ENCODE data around the gene USP48.

Gene USP48

GRCh38 chr1:21652101-21652936 is 130.6 kb downstream of the USP48 start:
- no peak for DNase-seq

DNA sequence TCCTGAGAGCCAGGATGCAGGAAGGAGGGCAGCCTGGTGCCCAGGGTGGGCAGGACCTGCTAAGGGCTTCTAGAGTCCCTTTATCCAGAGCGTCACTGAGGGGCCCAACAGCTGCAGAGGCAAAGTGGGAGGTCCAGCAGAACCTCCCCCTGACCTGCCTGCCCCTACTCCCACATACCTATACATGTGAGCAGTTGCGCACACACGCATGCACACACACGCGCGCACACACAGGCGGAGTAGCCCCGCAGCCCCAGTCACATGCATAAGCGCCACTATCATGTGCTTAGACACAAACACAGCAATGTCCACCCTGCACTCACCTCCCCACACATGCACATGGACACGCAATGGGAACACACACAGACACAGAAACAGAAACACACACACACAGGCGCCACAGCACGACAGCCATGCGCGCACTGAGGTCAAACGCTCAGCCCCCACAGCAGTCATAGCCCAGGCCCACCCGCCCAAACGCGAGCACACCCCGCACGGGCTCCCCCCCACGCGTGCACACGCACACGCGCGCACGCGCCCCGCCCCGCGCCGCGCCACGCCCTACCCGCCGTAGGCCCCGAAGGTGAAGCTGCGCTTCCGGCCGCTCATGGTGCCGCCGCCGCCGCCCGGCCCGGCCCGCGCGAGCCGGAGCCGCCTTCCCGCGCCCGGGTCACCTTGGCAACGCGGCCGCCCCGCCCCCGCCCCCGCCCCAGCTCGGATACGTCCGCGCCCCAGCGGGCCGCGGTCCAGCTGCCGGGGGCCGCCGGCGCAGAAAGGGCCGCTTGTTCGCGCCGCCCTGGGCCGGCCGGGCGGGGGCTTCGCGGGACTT is 131.5 kb downstream of the USP48 start:
- no peak for DNase-seq

GRCh38 chr1:21650400-21650799 is 132.5 kb downstream of the USP48 start:
- no peak for DNase-seq

GRCh38 chr1:21649315-21649714 is 133.6 kb downstream of the USP48 start:
- no peak for DNase-seq

- DNase-seq = no peak
These were observed 134.2 kb downstream of the USP48 start for GRCh38 chr1:21648791-21649190.

DNA sequence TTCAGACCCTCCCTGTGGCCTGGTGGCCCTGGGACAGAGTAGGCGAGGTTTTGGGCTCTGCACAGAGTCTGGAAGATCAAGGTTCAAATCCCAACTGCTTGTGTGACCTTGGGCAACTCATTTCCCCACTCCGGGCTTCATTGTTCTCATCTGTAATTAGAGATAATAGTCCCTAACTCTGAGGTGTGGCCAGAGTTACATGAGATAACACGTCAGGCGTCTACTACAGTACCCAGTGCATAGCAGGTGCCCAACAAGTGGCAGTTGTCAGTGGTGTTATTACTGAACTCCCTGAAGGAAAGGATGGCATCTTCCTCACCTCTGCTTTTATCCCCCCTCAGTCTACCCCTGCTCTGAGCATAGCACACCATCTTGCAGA is 134.6 kb downstream of the USP48 start:
- DNase-seq = no peak

DNA sequence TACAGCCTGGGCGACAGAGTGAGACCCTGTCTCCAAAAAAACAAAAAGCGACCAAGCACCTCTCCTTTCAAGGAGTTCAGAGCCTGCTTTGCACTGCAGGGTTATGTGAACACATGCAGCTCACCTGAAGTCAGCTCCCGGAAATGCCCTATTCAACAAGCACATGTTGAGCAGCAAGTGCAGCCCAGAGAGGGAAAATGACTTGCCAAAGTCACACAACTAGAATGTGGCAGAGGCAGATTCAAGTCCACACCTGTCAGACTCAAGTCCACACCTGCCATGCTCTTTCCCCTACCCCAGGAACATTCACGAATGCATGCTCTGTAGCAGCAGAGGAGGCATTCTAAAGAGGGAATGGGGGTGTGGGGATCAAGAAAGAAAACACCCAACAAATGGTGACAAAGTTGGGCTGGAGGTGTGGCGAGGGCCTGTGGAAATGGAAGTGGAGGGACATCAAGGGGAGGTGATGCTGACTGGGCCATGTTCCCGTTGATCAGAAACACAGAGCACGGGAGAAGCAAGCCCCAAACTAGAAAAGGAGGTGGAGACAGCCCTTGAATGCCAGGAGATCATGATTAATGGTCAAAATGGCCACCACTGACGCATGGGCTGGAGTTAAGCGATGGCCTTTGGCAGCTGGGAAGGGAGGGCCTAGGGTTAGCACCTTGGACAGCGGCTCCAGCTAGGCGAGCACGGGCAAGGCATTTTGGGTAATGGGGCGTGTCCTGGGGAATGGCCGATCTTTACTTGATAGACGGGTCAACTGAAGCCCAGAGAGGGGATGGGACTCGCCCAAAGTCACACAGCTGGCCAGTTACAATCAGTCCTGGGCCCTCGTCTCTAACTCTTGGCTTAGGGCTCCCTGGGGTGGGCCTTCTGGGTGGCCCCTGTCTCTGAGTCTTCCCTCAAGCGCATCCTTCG is 135.3 kb downstream of the USP48 start:
- DNase-seq = no peak

DNA sequence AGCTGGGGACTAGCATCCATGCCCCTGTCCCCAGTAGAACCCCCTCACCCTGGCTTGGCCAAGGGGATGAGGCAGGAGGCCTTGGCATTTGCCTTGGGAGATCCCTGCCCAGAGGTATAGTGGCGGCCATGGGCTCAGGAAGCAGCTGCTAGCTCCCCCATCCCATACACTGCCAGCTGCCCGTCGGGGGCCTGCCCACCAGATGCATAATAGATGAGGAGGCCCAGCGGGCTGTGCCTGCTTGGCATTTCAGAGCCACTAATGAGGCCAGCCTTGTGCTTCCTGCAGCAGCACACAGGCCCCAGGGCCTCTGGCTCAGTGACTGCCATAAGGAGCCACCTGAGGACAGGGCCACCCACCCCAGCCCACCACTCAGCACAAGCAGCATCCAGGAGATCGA is 137.4 kb downstream of the USP48 start:
- no peak for DNase-seq

DNA sequence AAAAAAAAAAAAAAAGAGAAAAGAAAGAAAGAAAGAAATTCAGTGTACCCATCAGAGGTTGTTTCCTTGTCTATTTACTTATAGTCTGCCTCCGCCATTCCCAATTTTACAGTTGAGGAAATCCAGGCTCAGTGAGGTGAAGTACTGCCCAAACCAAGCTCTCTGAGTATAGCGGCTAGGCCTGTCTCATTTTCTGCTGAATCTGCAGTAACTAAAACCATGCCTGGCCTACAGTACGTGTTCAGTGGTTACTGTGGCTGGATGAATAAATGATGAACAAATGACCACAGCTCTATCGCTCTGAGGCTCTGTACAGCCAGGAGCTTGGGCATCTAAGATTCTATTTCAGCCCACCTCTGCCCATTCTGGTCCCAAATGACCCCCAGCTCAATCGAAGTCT is 138.0 kb downstream of the USP48 start:
- no peak for DNase-seq

- DNase-seq = no peak
These were observed 138.6 kb downstream of the USP48 start for GRCh38 chr1:21644348-21644747.

- no peak for DNase-seq
These were observed 139.3 kb downstream of the USP48 start for GRCh38 chr1:21643624-21644023.

DNA sequence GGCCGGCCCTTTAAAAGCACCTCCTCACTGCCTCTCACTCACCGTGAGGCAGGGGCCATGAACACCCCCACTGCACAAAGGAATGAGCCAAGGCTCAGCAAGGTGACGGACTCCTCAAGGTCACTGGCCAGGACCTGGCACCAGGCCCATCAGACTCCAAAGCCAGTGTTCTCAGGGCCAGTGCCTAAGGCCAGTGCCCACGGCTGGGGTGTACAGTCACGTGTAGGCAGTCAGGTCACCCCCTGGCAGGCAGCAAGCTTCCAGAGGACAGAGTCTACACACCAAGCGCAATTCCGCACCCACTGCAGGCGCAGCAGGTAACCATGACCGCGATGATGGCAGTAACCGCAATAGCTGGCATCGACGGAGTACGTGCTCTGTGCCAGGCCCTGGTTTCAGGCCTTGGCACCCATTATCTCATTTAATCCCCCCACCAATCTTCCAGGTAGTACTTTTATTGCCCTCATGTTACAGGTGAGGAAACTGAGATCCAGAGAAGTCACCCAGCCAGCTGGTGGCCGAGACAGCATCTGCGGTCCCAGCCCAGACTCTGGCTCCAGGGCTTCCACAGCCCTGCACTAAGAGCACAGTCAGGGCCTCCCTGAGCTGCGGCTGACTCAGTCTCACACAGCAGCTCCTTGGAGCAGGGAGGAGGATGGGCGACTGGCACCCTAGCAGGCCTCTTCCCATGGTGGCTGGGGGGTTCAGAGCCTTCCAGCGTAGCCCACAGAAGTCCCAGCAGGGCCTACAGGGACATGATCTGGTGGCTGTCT is 140.8 kb downstream of the USP48 start:
- no peak for DNase-seq

GRCh38 chr1:21641537-21641936 is 141.4 kb downstream of the USP48 start:
- no peak for DNase-seq

DNA sequence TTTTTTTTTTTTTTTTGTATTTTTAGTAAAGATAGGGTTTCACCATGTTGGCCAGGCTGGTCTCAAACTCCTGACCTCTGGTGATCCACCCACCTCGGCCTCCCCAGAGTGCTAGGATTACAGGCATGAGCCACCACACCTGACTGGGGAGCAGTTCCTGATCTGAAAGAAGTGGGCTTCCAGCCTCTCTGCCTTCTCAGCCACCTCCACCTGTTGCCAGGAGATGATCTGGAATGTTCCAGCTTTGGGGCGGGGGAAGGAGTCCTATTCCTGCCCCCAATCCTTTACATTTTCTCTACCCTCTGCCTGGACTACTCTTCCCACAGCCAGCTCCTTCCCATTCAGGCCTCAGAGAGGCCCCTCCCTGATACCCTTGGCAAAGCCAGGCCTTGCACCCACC is 141.9 kb downstream of the USP48 start:
- no peak for DNase-seq

- DNase-seq = no peak
These were observed 142.3 kb downstream of the USP48 start for GRCh38 chr1:21640653-21641052.

GRCh38 chr1:21639594-21640041 is 143.3 kb downstream of the USP48 start:
- DNase-seq = no peak

GRCh38 chr1:21638531-21639341 is 144.2 kb downstream of the USP48 start:
- no peak for DNase-seq

GRCh38 chr1:21637514-21637913 is 145.4 kb downstream of the USP48 start:
- no peak for DNase-seq

DNA sequence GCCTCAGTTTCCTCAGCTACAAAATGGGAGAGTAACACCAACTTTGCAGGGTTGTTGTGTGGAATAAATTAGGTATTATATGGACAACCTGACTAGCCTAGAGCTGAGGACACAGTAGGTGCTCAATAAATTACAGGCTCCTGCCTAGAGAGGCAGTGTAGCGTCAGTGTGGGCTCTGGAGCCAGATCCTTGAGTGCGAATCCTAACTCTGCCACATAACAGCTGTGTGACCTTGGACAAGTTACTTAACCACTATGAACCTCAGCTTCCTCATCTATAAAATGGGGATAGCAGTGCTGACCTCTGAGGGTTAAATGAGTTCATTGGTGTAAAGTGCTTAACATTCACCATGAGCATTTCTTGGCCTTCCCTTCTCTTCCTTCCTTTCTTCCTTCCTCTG is 146.9 kb downstream of the USP48 start:
- no peak for DNase-seq

DNA sequence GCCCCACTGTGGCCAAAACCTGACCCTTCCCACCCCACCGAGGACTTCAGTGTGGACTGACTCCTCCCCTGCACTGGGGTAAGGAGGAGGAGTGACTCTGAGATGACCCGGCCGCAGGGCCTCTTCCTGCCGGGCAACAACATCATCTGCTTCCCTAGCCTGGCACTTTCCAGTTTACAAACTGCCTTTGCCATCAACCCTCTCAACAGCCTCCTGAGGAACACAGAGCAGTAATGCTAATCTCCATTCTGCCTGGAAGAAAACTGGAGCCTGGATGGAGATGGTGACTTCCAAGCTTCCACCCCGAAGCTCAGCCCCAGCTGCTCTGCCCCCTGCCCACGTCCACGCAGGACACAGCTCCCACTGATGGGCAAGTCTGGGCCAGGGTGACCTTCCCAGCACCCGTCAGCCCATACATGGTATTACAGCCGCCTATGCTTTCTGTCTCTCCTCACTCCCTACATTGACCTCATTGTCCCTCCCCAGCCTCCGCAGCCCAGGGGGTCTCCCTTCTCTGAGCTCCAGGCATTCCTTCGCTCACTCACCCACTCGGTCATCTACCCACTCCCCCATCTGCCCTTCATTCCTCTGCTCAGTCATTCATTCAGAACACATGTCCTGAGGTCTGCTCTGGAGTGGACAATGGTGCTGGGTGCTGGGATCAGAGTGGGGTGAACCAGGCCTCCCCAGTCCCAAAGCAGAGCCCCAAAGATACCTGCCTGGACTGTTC is 148.0 kb downstream of the USP48 start:
- DNase-seq = no peak

Data from SW 1271 (cell line).